KG1 (cell line): ENCODE data around the gene IFFO2.

Source experiments
- DNase-seq: peaks from one replicate; lab custom pipeline; 2025; lab: John Stamatoyannopoulos, UW

IFFO2 gene

DNA sequence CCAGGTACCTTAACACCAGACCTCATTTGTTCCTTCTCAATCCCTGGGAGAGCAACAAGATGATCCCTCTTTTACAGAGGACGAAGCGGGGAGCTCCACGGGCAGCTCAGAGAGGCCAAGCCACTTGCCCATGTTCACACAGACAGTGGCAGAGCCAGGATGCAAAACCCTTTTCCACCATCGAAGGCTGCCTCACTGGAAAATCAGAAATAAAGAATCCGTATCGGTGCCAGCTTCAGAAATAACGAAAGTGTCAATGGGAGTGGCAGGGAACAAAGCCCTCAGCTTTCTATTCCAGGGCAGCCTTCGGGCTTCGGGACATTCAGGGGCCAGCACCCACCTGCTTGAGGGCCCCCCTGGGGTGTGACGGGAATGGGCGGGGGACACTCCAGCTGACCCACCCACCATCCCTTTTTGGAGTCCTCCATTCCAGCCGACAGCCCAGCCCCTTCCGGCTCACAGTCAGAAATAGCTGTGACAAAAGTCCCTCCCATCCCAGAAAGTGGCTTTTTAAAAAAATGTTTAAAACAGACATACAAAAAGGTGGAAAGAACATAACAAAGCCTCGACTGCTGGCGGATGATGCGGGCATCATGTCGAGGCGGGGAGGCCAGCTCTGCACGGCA, 6.0 kb downstream of the IFFO2 start:
- no peak for DNase-seq

DNA sequence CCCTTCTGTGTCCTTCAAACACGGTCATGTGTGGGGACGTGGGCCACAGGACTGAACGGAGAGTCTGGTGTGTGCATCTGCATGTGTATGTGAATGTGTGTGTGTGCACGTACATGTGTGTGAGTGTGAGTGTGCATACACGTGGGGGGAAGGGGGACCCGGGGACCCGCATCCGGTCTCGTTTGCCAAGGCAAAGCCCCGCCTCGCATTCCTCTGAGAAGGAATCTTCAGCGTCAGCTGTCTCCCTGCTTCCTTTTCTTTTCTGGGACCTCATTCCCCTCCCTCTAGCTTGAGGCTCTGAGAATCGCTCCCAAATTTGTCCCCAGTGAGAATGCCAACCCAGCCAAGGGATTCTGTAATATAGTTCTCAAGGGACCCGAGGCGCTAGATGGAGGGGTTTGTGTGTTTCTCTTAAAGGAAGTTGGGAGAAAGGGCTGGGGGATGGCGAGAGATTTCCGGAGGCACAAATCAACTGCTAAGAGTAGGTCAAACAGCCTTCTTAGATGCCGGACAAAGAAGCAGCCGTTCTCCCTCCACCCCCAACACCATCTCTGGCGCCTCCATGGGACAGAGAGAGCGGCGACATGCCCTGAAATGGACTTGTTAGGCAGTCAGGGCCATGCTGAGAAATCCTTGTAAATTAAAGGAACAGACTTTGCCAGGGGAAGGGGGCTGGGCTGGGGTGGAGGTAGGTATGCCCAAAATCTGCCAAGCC, 6.6 kb downstream of the IFFO2 start:
- DNase-seq = peak; percentile 69

DNA sequence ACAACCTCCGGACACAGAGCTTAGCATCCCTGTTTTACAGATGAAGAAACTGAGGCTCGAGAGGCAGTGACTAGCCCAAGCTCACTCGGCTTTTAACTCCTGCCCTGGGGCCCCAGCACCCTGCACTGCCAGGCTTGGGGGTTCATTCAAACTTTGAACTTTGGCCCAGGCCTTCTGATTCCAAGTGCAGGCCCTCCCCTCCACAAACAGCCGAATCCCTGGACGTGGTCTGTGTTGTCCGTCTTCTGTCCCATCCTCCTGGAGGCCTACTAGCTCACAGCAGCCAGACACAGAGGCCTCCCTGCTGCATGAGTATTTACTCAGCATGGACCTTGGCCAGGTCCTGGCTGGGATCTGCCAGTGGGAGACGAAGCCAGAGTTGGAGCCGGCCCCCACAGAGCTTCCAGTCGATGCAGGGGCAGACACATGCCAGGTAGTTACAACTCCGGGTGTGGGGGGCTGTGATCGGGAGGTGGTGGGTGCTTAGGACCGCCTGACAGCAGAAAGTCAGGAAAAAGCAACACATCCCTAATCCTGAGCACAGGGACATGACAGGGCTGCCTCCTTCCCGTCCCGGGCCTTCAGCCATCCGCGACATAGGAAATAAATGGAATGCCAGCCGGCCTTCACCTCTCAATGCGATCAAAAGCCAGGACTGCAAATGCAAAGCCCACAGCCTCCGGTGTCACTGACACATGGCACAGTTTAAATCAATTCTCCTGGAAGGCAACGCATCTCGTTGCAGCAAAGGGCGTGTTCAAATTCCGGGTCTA, 7.4 kb downstream of the IFFO2 start:
- DNase-seq = no peak

GRCh38 chr1:18948048-18948912, 8.2 kb downstream of the IFFO2 start:
- peak; percentile 12 for DNase-seq

- no peak for DNase-seq
Observed at GRCh38 chr1:18947570-18947969, 8.9 kb downstream of the IFFO2 start.

DNA sequence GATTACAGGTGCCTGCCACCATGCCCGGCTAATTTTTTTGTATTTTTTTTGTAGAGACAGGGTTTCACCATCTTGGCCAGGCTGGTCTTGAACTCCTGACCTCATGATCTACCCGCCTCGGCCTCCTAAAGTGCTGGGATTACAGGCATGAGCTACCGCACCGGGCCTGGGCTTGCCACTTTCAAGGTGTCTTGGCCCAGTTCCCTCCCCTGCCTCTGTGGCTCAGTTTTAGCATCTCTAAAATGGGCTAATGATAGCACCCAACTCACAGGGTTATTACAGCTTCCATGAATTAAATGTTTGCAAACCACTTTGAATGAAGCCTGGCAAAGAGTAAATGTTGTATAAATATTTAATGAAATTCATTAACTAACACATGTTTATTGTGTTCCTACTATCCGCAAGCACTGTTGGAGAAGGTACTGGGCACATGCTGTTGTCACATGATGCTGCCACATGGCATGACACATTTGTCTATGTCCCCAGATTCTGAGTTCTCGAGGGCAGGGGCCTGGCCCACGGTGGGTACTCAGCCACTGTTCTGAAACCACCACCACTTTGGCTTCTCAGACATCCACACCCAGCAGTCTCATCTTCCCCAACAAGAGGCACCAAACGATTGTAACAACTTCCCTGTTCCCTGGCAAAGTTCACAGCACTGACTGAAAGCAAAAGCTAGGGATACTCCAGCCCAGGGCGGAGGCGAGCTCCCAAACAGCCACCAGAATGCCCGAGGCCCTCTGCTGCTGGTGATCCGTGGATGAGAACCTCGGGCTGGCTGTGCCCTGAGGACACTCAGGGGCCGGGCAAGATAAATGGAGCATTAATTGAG, 9.7 kb downstream of the IFFO2 start:
- no peak for DNase-seq

- DNase-seq = peak; percentile 34
Observed at GRCh38 chr1:18945401-18945849, 11.1 kb downstream of the IFFO2 start.

- no peak for DNase-seq
Observed at GRCh38 chr1:18944810-18945209, 11.7 kb downstream of the IFFO2 start.

DNA sequence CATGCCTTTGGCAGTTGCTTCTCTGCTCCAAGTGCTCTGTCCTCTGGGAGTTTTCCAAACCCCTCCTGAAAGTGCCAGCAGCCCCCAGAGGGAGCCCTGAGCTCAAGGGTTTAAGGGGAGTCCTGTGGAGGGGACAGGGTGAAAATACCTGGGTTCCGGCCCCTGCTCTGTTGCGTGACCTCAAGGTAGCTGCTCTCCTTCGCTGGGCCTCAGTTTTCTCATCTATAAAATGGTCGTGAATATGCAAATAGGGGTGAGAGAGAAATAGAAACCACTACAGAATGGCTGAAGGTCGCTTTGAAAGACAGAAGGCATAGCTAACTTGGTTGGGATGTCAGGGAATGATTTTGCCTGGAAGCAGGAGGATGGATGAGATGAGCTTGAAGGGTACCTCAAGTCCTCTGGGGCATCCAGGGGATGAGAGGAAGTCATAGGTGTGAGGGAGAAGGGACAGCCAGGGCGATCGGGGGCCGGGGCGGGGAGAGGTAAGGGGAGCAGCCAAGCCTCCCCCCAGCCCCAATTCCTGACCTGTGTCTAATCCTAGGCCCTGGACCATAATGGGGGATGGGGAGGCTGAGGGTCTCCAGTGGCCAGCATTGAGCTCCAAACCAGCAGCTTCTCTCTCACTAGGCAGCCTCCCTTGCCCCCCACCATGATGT, 12.4 kb downstream of the IFFO2 start:
- DNase-seq = no peak

- DNase-seq = no peak
Observed at GRCh38 chr1:18943162-18943561, 13.3 kb downstream of the IFFO2 start.

DNA sequence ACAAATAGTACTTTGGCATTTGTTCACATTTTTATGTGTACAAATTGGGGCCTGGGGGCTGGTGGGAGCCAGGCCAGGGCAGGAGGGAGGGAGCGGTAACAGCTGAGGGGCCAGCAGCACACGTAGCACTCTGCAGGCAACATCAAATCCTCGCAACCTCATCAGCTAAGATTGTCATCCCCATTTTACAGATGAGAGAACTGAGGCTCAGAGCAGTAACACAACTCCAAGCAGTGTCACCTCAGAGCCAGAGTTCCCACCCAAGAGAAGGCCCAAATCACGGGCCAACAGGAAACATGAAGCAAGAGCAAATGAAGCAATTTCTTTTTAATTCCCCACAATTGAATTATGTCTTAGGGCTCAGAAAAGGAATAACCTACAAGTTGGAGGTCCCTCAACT, 14.1 kb downstream of the IFFO2 start:
- DNase-seq = no peak

DNA sequence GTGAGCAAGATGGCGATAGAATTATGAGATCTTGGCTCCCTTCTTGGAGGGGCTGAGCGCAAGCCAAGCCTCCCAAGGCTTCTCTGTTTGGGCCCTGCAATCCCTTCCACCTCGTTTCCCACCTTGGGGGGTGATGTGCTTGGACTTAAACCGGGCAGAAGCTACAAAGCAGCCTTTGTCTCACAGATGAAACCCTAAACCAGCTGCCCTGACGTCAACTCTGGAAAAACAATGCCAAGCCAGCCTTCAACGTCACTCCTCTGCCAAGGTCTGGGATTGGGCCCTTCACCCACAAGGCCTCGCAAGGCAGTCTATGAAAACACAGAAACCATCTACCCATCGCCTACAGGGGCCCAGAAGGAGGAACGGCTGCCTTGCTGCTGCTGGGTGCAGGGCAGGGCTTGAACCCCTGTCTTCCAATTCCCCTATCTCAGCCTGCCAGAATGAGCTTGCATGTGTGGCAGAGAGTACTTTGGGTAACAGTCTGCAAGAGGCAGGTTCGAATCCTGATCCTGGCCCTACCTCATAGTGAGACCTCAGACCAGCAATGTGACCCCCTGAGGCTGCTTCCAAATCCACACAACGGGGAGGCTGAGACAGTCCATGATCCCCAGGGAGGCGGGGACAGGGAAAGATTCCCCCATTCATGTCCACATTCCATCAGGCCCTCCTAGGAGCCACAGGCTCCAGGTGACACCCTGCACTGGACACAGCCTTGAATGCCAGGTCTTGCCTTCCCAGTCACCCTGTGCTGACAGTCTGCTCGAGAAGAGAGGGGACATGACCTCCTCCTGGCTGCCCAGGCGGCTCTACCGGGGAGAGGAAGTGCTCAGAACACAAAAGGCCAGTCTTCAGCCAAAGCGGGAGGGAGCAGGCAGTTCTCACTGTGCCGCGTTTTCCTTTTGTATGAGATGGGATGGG, 15.0 kb downstream of the IFFO2 start:
- DNase-seq = no peak

DNA sequence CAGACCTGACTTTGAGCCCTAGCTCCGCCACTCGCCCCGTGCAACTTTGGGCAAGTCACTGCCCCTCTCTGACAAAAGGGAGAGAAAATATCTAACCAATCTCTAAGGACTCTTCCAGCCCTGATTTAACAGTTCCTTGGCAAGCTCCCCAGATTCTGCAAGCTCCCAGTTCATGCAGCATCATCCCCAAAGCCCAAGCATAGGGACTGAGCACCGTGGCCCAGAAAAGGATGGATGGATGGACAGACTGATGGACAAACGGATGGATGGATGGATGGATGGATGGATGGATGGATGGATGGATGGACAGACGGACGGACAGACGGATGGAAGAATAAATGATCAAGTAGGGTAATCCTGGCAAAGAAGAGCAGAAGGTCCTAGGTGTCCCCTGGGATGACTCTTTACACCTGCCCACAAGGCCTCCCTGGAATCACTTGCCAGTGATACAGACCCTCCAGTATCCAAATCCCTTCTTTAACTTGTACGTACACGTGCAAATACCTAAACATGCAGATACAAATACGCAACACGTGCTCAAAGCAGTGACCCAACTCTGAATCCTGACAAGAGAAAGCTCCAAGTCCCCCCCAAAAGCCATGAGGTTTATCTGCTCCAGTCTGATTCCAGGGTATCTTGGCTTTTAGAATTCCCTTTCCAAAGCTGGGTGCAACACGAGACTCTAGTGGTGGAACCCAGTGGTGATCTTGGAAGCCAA, 16.0 kb downstream of the IFFO2 start:
- DNase-seq = no peak

GRCh38 chr1:18939398-18940302, 16.8 kb downstream of the IFFO2 start:
- no peak for DNase-seq

GRCh38 chr1:18938707-18939070, 17.8 kb downstream of the IFFO2 start:
- DNase-seq = no peak

DNA sequence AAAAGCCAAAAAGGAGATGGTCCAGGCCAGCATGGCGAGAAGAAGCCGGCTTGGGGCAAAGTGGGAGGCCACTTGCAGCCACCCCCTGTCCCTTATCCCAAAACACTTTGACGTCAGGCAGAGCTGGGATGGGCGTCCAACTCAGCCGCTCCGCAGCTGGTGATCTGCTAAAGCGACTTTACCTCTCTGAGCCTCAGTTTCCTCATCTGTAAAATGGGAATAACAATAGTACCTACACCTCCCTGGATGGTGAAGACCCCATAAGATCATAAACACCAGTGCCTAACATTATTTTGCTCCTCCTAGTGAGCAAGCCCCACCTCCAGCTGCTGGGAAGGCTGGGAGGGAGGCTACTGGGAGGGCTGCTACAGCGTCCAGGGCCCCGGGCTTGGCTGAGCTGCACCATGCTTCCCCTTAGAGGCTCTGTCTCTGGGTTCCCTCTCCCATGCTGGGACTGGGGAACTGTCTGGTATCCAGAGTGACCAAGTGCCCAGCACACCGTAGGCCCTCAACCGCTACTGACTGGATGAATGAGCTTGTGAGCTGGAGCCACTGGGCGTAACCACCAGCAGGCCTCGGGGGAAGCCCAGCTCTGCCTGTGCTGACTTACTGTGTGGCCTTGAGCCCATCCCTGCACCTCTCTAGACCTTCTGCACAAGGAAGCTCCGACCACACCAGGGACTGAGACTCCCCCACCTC, 18.3 kb downstream of the IFFO2 start:
- no peak for DNase-seq

- no peak for DNase-seq
Observed at GRCh38 chr1:18937539-18937938, 18.9 kb downstream of the IFFO2 start.
